Measurements from ENCODE around the gene NCAM1.

DNA sequence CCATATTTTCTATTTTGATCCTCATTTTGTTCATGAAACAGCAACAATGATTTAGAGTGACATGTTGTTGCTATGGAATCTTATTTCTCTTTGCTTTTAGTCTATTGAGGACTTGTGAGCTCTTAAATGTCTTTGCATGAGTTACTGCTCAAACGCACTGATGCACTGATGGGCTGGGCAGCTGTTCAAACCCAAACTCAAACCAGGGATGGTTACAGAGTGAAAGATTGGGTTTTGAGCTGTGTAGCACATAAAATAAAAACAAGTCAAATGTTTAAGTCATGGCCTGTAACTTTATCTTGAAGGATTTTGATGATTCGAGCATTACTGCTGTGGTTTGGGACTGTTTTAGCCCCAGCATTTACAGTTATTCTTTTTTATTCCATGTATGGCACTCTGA lies 20.1 kb upstream of the NCAM1 start:
- TF ChIP-seq RAD21 (CRISPR knock-in tag; IDR thresholded peaks at IDR 0.05): no peak
- TF ChIP-seq ZSCAN29 (CRISPR knock-in tag; conservative IDR thresholded peaks at IDR 0.05): no peak
- TF ChIP-seq SKI (IDR thresholded peaks at IDR 0.05; ENCODE audit: partially characterized antibody): no peak
- TF ChIP-seq MAFK (conservative IDR thresholded peaks at IDR 0.05 in 1 of 2, IDR thresholded peaks at IDR 0.05 in 1 of 2; ENCODE audit: low read length in 2 of 2): no peak
- no peak for TF ChIP-seq ZNF263 (CRISPR knock-in tag; IDR thresholded peaks at IDR 0.05)
- TF ChIP-seq, protein P1, sequence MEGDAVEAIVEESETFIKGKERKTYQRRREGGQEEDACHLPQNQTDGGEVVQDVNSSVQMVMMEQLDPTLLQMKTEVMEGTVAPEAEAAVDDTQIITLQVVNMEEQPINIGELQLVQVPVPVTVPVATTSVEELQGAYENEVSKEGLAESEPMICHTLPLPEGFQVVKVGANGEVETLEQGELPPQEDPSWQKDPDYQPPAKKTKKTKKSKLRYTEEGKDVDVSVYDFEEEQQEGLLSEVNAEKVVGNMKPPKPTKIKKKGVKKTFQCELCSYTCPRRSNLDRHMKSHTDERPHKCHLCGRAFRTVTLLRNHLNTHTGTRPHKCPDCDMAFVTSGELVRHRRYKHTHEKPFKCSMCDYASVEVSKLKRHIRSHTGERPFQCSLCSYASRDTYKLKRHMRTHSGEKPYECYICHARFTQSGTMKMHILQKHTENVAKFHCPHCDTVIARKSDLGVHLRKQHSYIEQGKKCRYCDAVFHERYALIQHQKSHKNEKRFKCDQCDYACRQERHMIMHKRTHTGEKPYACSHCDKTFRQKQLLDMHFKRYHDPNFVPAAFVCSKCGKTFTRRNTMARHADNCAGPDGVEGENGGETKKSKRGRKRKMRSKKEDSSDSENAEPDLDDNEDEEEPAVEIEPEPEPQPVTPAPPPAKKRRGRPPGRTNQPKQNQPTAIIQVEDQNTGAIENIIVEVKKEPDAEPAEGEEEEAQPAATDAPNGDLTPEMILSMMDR (CRISPR knock-in tag; IDR thresholded peaks at IDR 0.05): no peak
